NAMALWA (cell line): Measurements from ENCODE around the gene VEGFA.

Experiments
- DNase-seq: peaks from one replicate; pipeline ENCODE4 v3.0.0-alpha.2; 2015; ENCODE audit warnings: low spot score

VEGFA gene

GRCh38 chr6:43769526-43770371 lies at the start of gene VEGFA:
TSS of gene VEGFA (plus strand) at chr6:43770211.
- peak; percentile 91 for DNase-seq

GRCh38 chr6:43720999-43721398 lies 49.0 kb upstream of the VEGFA start:
- DNase-seq, result no peak

GRCh38 chr6:43722920-43723545 lies 47.0 kb upstream of the VEGFA start:
- DNase-seq, result no peak

GRCh38 chr6:43723737-43724295 lies 46.2 kb upstream of the VEGFA start:
- peak; percentile 84 for DNase-seq

GRCh38 chr6:43724354-43724753 lies 45.7 kb upstream of the VEGFA start:
- peak; percentile 32 for DNase-seq

- DNase-seq, result peak; percentile 92
These were observed 44.9 kb upstream of the VEGFA start for GRCh38 chr6:43724914-43725642.

- DNase-seq, result no peak
These were observed 44.1 kb upstream of the VEGFA start for GRCh38 chr6:43725643-43726580.

- no peak for DNase-seq
These were observed 42.4 kb upstream of the VEGFA start for GRCh38 chr6:43727634-43728033.

GRCh38 chr6:43728586-43728985 lies 41.4 kb upstream of the VEGFA start:
- no peak for DNase-seq

GRCh38 chr6:43729537-43729936 lies 40.5 kb upstream of the VEGFA start:
- no peak for DNase-seq

GRCh38 chr6:43730634-43731033 lies 39.4 kb upstream of the VEGFA start:
- no peak for DNase-seq

GRCh38 chr6:43733471-43734293 lies 36.3 kb upstream of the VEGFA start:
- no peak for DNase-seq

GRCh38 chr6:43734294-43734665 lies 35.7 kb upstream of the VEGFA start:
- DNase-seq, result no peak

- DNase-seq, result no peak
These were observed 34.3 kb upstream of the VEGFA start for GRCh38 chr6:43735642-43736199.

- no peak for DNase-seq
These were observed 33.7 kb upstream of the VEGFA start for GRCh38 chr6:43736211-43736786.

GRCh38 chr6:43736844-43737243 lies 33.2 kb upstream of the VEGFA start:
- DNase-seq, result no peak

- no peak for DNase-seq
These were observed 32.5 kb upstream of the VEGFA start for GRCh38 chr6:43737272-43738081.

GRCh38 chr6:43738267-43738676 lies 31.7 kb upstream of the VEGFA start:
- no peak for DNase-seq
